Measurements from ENCODE around the gene SMURF2. TPM values are rescaled to one million over a fixed set of nuclear protein-coding genes. Genes with fewer than 3 reads are reported as not detected.
A peak's percentile ranks its signal among the peaks of the same experiment; 100 is the strongest.

Gene SMURF2
- total and polyA plus RNA-seq, 9 of the 15 experiments (the other 6 are each of a cell fraction or from before 2014, with no cell fraction given): 3.8 to 22.0 (median 14.8) TPM

DNA sequence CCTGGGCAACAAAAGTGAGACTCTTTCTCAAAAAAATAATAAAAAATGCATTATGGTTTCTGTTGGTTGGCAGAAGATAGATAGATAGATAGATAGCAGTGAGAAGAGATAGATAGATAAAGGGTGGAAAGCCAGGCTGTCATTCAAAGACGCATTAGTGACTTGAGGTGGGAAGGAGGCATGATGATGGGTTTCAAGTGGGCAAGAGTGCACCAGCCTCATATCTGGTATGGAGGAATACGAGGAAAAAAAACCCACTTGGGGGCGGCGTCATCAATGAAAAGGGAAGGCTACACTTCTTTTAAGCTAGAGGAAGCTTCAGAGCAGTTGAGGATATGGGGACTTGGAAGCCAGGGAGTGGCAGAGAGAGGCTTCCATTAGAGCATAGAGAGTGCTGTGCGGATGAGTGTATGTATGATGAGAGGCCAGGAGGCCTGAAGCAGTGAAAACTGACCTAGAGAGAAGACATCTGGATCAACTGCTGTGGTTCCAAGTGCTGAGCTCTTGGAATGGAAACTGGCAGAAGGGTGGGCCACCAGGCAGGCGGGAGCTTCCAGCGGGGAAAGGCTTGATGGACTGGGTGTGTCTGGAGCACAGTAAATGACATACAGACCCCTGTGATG, 123.5 kb downstream of the SMURF2 start:
- H3K4me3 ChIP-seq: no peak overlapping the region
- H3K9ac ChIP-seq (ENCODE audit: insufficient read depth in 1 of 2, low read depth in 2 of 2, low read length in 2 of 2): no peak overlapping the region
- no peak for ATAC-seq
- no TSS peak for BruUV-seq (replicated peaks)
- ChIA-PET CTCF (ENCODE audit: low intra/inter-chr PET ratio) (interaction anchor here (0.7 kb wide), 1 partner anchor 124 kb away, joined by 3 read pairs; no protein-coding TSS in a partner anchor), POLR2A (interaction anchor here (0.6 to 2.7 kb wide), 10 partner anchors 9 to 189 kb away, joined by 3 to 15 read pairs (median 4); partner anchors contain the start of genes CEP95 and DDX5)
- H2AFZ ChIP-seq (ENCODE audit: low read depth, low read length): no peak overlapping the region
- 89% methylated on average over 7 of the region's 7 CpGs for WGBS (ENCODE audit: insufficient coverage, low coverage, missing lambda C conversion rate)
- no peak overlapping the region for H3K27ac ChIP-seq (ENCODE audit: extremely low read depth, low read depth, low read length)
- H3K27me3 ChIP-seq (ENCODE audit: control insufficient read depth in 2 of 2, insufficient read depth in 2 of 2, low read length in 2 of 2): no peaks in the 10 kb centered on the region
- DNase-seq (ENCODE audit: extremely low read depth in 1 of 4, low spot score in 3 of 4): no peak
- H3K9me3 ChIP-seq (replicated peaks; ENCODE audit: control insufficient read depth, insufficient read depth, low read depth, low read length): no peaks in the 10 kb centered on the region
- H3K4me2 ChIP-seq (ENCODE audit: insufficient read depth, low read length): no peak overlapping the region
- no peaks in the 10 kb centered on the region for H3K9me1 ChIP-seq (ENCODE audit: control insufficient read depth, insufficient read depth, low read length)
- intact Hi-C loops (cut with micrococcal nuclease) (loop anchor here (10.0 kb wide), 1 partner anchor 106 kb away; no protein-coding TSS in a partner anchor), in situ Hi-C loops (cut with MboI) (no loop called here)
- H3K36me3 ChIP-seq (ENCODE audit: control insufficient read depth, insufficient read depth, low read length): peaks cover 68% of the 10 kb centered on the region
- FAIRE-seq: no peak
- H4K20me1 ChIP-seq (replicated peaks; ENCODE audit: control insufficient read depth, insufficient read depth, low read length): no peaks in the 10 kb centered on the region
- H3K79me2 ChIP-seq (ENCODE audit: control insufficient read depth, insufficient read depth, low read length): no peaks in the 10 kb centered on the region
- peaks cover 0 to 19% of the 10 kb centered on the region in 2 experiments; a peak in 3 of 5 replicates for H3K4me1 ChIP-seq (replicated peaks in 1 of 2; ENCODE audit: control insufficient read depth in 2 of 2, insufficient read depth in 2 of 2, low read length in 2 of 2)
- TF ChIP-seq SUPT5H (IDR thresholded peaks at IDR 0.05) (0 out of 2 replicates have a peak, but pooled peaks have one; percentile 52), SNIP1 (IDR thresholded peaks at IDR 0.05; ENCODE audit: low read depth) (no peak), POLR2A (conservative IDR thresholded peaks at IDR 0.05) (peak; percentile 59), TBL1XR1 (IDR thresholded peaks at IDR 0.05; ENCODE audit: low read length in 2 of 2) (no peak), NCOR1 (IDR thresholded peaks at IDR 0.05) (no peak), ILF3 (IDR thresholded peaks at IDR 0.05; ENCODE audit: borderline replicate concordance) (0 out of 2 replicates have a peak, but pooled peaks have one; percentile 37), RBBP5 (IDR thresholded peaks at IDR 0.05; ENCODE audit: borderline replicate concordance, insufficient read depth, low read length, poor library complexity, severe bottlenecking) (no peak), MAFF (IDR thresholded peaks at IDR 0.05; ENCODE audit: low read length) (no peak), SRSF3 (IDR thresholded peaks at IDR 0.05; ENCODE audit: insufficient read depth, low read length) (no peak)
- TF ChIP-seq, protein P1, sequence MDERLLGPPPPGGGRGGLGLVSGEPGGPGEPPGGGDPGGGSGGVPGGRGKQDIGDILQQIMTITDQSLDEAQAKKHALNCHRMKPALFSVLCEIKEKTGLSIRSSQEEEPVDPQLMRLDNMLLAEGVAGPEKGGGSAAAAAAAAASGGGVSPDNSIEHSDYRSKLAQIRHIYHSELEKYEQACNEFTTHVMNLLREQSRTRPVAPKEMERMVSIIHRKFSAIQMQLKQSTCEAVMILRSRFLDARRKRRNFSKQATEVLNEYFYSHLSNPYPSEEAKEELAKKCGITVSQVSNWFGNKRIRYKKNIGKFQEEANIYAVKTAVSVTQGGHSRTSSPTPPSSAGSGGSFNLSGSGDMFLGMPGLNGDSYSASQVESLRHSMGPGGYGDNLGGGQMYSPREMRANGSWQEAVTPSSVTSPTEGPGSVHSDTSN (CRISPR knock-in tag; IDR thresholded peaks at IDR 0.05; ENCODE audit: low read depth): no peak
- TF ChIP-seq, protein P1 (tag; conservative IDR thresholded peaks at IDR 0.05; ENCODE audit: low read depth): no peak
- TF ChIP-seq, protein P2, sequence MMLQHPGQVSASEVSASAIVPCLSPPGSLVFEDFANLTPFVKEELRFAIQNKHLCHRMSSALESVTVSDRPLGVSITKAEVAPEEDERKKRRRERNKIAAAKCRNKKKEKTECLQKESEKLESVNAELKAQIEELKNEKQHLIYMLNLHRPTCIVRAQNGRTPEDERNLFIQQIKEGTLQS (IDR thresholded peaks at IDR 0.05): no peak
- TF ChIP-seq, protein P2 (CRISPR knock-in tag; conservative IDR thresholded peaks at IDR 0.05): no peak

Data from K562 (cell line).